Airway epithelial cell (primary cell): ENCODE results near the gene ALS2. TPM values are rescaled to one million over a fixed set of nuclear protein-coding genes. Genes with fewer than 3 reads are reported as not detected.

Experiments
- total RNA-seq: library from RNA; depleted of rRNA; stranded (reverse); fragments of >200 nt; gene quantifications from 2 replicates; pipeline ENCODE4 v1.2.3, GENCODE V29; 2015

The ALS2 gene
- 10.2 and 13.5 TPM in 2 replicates for total RNA-seq

DNA sequence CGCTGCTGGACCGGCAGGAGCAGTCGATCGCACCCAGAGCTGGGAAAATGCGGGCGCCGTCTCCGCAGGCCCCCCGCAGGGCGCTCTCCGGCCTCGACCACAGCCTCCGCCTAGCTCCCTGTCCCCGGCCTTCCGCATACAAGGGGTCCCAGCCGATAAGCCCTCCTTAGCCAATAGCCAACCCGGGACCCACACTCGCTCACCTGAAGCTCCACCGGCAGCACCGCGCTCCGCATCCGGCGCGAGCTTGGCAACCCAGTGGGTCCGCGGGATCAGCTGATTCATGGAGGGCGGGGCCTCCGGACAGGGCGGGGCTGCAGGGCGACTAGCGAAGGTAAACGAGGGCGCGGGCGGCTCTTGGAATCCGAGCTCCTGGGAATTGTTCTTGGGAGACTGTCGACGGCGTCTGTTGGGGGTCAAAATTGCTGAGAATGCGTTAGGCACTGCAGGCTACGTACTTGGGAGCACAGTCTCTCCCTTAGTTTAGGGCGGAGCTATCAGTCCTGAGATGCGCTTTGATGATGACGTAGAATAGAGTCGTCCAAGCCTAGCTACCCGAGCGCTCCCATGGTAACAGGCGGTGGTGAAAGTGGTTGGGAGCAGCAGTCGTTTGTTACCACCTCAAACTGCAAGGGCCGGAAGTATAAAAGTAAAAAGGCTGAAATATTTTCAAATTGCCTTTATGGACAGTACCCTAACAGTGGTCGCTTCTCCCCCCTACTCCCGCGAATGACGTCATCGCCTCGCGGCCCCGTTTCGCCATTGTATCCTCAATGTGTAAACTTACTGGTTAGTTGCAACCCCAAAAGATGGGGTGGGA is at the start of gene ALS2:
Gene ALS2, minus strand, starts transcription at position 260 of the 820 bp plus-strand sequence. CDS start 12,048 bp downstream, outside the sequence.

GRCh38 chr2:201806442-201807170 is 25.9 kb upstream of the ALS2 start, which contains the start of gene CDK15:
TSS of gene CDK15 (plus strand) at chr2:201806537. CDS start at chr2:201806665, 128 bp downstream.

GRCh38 chr2:201698588-201699226 is 82.0 kb downstream of the ALS2 start, which contains the start of gene MPP4:
TSS of gene MPP4 (minus strand) at chr2:201698644. CDS start at chr2:201693954, 4,690 bp downstream.

Other genes with a start within 250 kb of the ALS2 start
- 44.0 and 44.4 TPM in 2 replicates for gene TMEM237, start 137.4 kb downstream of the ALS2 start, total RNA-seq
- 0.35 TPM in 1 of 2 replicates, not detected in the other for gene MPP4, start 82.3 kb downstream of the ALS2 start, total RNA-seq
- 0.46 TPM in 1 of 2 replicates, not detected in the other for gene CDK15, start 25.6 kb upstream of the ALS2 start, total RNA-seq